Activated CD4-positive, alpha-beta T cell treated with anti-CD3 and anti-CD28 coated beads, Interleukin-2, amount 10 ng/mL, durations not matched to agents 24 days and 14 days (primary cell): Measurements from ENCODE around the gene UEVLD. TPM values are rescaled to one million over a fixed set of nuclear protein-coding genes. Genes with fewer than 3 reads are reported as not detected.
A peak's percentile ranks its signal among the peaks of the same experiment; 100 is the strongest.

Experiments used
- DNase-seq: peaks from one replicate; pipeline ENCODE4 v3.0.0; 2022
- H3K27ac Mint-ChIP-seq: one replicate; pipeline ENCODE4 v1.8.0; 2022; ENCODE audit warnings: mild to moderate bottlenecking, mixed read lengths
- H3K27me3 Mint-ChIP-seq: one replicate; pipeline ENCODE4 v1.8.0; 2022; ENCODE audit warnings: mixed read lengths
- H3K36me3 Mint-ChIP-seq: one replicate; pipeline ENCODE4 v1.8.0; 2022; ENCODE audit warnings: low read depth, mild to moderate bottlenecking, mixed read lengths
- H3K4me1 Mint-ChIP-seq: one replicate; pipeline ENCODE4 v1.8.0; 2021; ENCODE audit warnings: mixed read lengths
- H3K4me3 Mint-ChIP-seq: one replicate; pipeline ENCODE4 v1.8.0; 2022; ENCODE audit warnings: mild to moderate bottlenecking, moderate library complexity, mixed read lengths
- H3K9me3 Mint-ChIP-seq: one replicate; pipeline ENCODE4 v1.8.0; 2021; ENCODE audit warnings: mixed read lengths
- intact Hi-C: fragments of 100-400 bp; cut with micrococcal nuclease; formaldehyde crosslinking; loops from one replicate; pipeline ENCODE4 v1.15.1; 2023
- total RNA-seq: library from RNA; stranded (reverse); gene quantifications from 2 replicates; pipeline ENCODE4 v1.2.3, GENCODE V29; 2022

The UEVLD gene
- total RNA-seq, 1 donor from 2014 or later, result 20.7 TPM

DNA sequence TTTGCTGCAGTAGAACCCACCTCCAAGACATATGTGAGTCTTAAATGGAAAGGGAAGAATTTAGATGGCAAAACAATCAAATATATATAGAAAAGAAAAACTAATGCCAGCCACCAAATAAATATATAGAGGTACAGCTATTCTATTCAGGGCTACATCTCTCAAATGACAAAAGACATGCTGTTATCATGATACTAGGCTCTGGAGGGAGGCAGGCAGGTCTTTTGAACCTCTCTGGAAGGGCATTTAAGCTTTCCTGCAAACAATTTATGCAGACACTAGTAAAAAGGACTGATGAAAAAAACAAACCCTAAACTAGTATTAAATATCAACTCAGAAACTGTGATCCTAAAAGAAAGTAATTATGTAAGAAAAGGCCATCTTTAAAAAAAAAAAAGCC, 24.4 kb downstream of the UEVLD start:
- no peaks in the 10 kb centered on the region for H3K27me3 Mint-ChIP-seq
- intact Hi-C loops, result no loop called here

DNA sequence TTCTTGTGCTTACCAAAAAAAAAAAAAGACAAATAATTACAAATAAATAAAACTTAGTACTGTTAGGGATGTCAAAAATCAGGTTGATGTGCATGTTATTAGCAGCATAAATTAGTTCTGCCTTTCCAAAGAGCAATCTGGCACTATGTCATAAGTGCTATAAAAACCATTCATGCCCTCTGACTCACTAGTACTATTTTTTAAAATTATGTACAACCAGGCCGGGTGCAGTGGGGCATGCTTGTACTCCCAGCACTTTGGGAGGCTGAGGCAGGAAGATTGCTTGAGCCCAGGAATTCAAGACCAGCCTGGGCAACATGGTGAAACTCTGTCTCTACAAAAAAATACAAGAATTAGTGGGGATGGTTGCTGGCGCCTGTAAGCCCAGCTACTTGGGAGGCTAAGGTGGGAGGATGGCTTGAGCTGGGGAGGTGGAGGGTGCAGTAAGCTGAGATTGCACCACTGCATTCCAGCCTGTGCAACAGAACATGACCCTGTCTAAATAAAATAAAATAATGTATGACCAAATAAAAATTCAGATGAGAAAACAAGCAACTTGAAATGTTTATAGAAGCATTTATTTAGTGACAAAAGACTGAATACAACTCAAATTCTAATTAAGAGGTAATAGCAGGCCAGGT, 25.3 kb downstream of the UEVLD start:
- no peak overlapping the region for H3K27ac Mint-ChIP-seq
- peaks cover 14% of the 10 kb centered on the region for H3K36me3 Mint-ChIP-seq
- no peaks in the 10 kb centered on the region for H3K27me3 Mint-ChIP-seq
- no peaks in the 10 kb centered on the region for H3K9me3 Mint-ChIP-seq
- no peaks in the 10 kb centered on the region for H3K4me1 Mint-ChIP-seq
- H3K4me3 Mint-ChIP-seq, result no peak overlapping the region
- intact Hi-C loops, result no loop called here
- DNase-seq, result no peak

More for the DNA sequence above, 24.4 kb downstream of the UEVLD start:
- DNase-seq, result no peak
- no peak overlapping the region for H3K4me3 Mint-ChIP-seq
- no peaks in the 10 kb centered on the region for H3K9me3 Mint-ChIP-seq
- H3K4me1 Mint-ChIP-seq, result no peaks in the 10 kb centered on the region
- H3K36me3 Mint-ChIP-seq, result peaks cover 15% of the 10 kb centered on the region
- no peak overlapping the region for H3K27ac Mint-ChIP-seq

DNA sequence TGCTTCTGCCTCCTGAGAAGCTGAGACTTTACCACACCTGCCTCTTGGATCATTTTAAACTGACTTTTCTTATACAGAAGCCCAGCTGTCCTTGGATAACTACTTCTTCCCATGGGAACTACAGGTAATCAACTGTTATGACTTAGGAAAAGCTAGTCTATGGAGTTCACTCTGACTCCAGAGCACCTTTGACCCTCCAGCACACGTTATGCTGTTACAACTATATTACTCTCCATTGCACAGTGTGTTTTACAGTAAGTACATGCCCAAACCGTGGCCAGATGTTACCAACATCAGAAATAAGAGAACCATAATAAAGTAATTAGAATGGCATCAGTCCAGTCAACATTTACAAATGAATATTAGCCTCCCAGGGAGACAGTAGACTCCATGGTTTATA, 40.5 kb downstream of the UEVLD start:
- intact Hi-C loops, result no loop called here
- Mint-ChIP-seq H3K9me3 (no peaks in the 10 kb centered on the region), H3K27me3 (no peaks in the 10 kb centered on the region), H3K4me1 (no peaks in the 10 kb centered on the region), H3K27ac (no peak overlapping the region), H3K36me3 (peaks cover 30% of the 10 kb centered on the region), H3K4me3 (no peak overlapping the region)
- DNase-seq, result no peak

DNA sequence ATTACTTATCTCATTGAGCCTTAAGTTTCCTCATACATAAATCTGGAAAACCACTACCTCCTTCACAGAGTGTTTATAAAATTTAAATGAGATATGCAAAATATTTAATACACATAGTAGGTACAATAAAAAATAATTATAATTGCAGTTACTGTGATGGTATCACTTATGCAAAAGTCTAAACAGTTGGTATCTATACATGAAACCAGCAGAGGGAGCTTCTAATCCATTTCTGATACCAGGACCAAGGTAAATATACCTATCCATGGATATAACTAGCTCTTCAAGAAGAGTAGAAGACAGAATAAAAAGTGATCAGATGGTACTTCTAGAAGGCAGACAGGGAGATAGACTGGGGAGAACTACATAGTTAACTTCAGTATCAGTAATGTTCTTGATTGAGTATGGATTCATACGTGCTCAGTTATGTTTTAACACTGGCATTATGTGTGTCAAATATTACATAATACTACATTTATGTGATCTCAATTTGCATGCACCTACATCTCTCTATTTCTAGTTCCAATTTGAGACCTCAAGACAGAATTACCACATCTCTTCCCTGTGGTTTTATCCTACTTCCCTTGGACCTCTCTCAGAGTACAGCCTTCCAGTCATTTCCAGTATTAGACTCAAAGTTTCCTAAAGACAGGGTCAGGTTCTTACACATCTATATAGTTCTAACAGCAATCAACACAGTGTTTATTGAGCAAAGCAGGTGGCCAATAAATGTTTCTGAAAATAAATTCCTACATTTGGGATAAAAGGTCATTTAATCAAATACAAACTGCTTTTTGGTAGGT, 48.1 kb downstream of the UEVLD start:
- peaks cover 14% of the 10 kb centered on the region for H3K36me3 Mint-ChIP-seq
- no peaks in the 10 kb centered on the region for H3K9me3 Mint-ChIP-seq
- intact Hi-C loops, result loop anchor here (1.0 kb wide), 3 partner anchors 94 to 191 kb away; partner anchors contain the start of gene SPTY2D1
- no peak overlapping the region for H3K27ac Mint-ChIP-seq
- H3K4me1 Mint-ChIP-seq, result peaks cover 7% of the 10 kb centered on the region
- DNase-seq, result peak; percentile 67
- no peak overlapping the region for H3K4me3 Mint-ChIP-seq
- H3K27me3 Mint-ChIP-seq, result no peaks in the 10 kb centered on the region

DNA sequence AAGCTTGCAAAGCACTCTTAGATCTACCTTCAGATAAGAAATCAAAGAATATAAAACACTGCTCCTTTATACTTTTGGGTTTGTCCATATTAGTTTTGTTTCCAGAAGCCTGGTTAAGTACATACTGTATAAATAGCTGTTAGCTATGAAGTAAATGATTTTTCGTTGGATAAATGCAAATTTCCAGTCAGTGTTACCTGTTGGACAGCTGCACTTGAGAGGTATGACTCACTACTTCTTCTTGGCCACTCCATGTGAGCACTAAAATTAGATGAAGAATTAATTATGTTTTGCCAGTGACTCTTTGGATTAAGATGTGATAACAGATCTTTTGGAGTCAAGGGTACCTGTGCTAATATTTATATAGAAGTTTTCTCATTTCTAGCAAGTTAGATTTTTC, 52.3 kb downstream of the UEVLD start:
- H3K4me1 Mint-ChIP-seq, result peaks cover 6% of the 10 kb centered on the region
- H3K36me3 Mint-ChIP-seq, result peaks cover 16% of the 10 kb centered on the region
- intact Hi-C loops, result no loop called here

DNA sequence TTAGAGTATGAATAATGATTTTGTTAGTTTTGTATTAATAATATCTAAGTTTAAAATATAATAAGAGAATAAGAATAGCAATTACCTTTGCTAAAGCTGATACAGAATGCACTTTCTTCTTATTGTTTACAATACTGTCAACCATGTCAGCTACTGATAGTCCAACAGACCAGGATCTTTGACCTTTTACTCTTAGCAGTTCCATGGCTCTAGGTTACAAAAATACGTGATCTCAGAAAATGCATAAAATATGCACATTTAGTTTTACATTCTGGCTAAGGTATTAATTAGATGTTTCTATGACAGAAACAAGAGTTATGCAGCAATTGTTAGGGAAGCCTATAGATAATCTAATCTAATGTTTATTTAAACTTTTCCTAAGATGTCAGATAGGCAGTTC, 54.3 kb downstream of the UEVLD start:
- H3K4me1 Mint-ChIP-seq, result no peaks in the 10 kb centered on the region
- no peaks in the 10 kb centered on the region for H3K9me3 Mint-ChIP-seq
- peaks cover 16% of the 10 kb centered on the region for H3K36me3 Mint-ChIP-seq
- H3K27ac Mint-ChIP-seq, result no peak overlapping the region
- H3K27me3 Mint-ChIP-seq, result no peaks in the 10 kb centered on the region
- DNase-seq, result no peak
- intact Hi-C loops, result no loop called here
- no peak overlapping the region for H3K4me3 Mint-ChIP-seq

More for the DNA sequence above, 52.3 kb downstream of the UEVLD start:
- Mint-ChIP-seq H3K4me3 (no peak overlapping the region), H3K9me3 (no peaks in the 10 kb centered on the region), H3K27me3 (no peaks in the 10 kb centered on the region), H3K27ac (no peak overlapping the region)
- no peak for DNase-seq

DNA sequence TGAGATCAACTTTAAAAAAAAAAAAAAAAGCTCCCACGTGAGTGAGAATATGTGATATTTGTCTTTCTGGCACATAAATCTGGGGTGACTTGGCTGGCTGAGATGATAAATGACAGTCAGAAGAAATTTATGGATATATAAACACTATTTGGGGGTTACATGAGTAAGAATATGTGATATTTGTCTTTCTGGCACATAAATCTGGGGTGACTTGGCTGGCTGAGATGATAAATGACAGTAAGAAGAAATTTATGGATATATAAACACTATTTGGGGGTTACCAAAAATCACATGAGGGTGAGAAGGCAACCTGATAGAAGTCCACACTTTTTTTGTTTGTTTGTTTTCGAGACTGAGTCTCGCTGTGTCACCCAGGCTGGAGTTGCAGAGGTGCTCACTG, 55.2 kb downstream of the UEVLD start:
- Mint-ChIP-seq H3K9me3 (no peaks in the 10 kb centered on the region), H3K4me3 (no peak overlapping the region), H3K27ac (no peak overlapping the region), H3K36me3 (peaks cover 19% of the 10 kb centered on the region), H3K4me1 (peaks cover 5% of the 10 kb centered on the region), H3K27me3 (no peaks in the 10 kb centered on the region)
- intact Hi-C loops, result no loop called here
- DNase-seq, result no peak

DNA sequence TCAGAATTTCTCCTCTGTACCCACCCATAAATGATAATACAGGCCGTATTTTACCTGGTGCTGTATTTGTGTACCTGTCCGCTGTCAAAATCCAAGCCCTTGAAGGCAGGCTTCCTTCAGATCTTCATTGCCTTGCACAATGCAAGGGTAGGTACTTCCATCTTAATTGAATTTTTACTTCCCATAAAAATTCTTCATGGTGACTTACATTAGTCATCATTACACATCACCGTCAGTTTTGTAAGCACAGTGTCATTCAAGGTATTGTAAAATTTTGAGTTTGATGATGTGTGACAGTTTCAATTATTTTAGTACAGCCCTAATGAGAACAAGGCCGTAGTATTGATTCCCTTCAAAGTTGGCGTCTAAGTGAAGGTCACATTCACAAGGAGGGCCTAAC, 61.0 kb downstream of the UEVLD start:
- H3K27ac Mint-ChIP-seq, result peak overlapping the region; percentile 100
- intact Hi-C loops, result loop anchor here (2.0 to 10.0 kb wide), 4 partner anchors 61 to 423 kb away; partner anchors contain the start of genes SAAL1 and UEVLD

DNA sequence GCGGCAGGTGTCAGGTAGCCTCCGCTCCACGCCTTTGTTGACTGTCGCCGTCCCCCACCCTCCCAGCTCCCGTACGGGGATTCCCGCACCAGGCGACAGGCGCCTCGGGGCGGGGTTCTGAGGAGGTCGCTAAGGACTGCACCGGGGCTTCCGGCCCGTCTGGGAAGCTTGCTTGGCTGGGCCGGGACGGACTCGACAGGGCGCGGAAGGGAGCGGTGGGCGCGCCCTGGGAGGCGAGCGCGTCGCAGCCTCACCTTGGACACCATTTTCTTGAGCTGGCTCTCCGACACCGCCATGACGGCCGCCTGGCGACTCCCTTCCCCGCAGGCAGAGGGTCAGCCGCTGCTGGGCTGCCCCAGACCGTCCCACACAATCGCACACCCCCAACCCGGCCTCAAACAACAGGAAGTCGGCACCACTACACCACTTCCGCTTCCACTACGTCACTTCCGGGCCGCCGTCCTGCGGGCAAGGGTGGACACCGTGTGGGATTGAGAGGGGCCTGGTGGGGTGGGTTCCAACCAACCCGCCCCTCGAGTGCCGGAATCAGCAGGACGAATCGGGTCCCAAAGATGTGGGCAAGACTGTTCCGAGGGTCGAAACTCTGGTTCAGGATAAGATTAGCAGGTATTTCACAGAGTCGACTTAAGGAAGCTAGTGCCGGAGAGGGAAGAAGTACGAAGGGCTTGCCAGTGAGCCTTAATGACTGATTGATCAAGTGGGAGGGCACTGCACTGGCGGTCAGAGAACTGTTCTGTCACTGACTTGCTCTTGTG, 61.8 kb downstream of the UEVLD start, which contains the start of gene TSG101:
TSS of gene TSG101 (minus strand) at position 422 of the 776 bp plus-strand sequence. CDS start at position 296, 126 bp downstream.
- Mint-ChIP-seq H3K9me3 (no peaks in the 10 kb centered on the region), H3K27ac (peak within 1 kb of the TSS; percentile 100), H3K36me3 (peaks cover 26% of the 10 kb centered on the region), H3K4me1 (peaks cover 29% of the 10 kb centered on the region), H3K4me3 (peak within 1 kb of the TSS; percentile 99), H3K27me3 (no peaks in the 10 kb centered on the region)
- intact Hi-C loops, result loop anchor here (1.0 to 10.0 kb wide), 7 partner anchors 62 to 422 kb away; partner anchors contain the start of genes GTF2H1, HPS5, SAAL1 and SPTY2D1
- peak; percentile 98 for DNase-seq

More for the DNA sequence above, 61.0 kb downstream of the UEVLD start:
- peak; percentile 58 for DNase-seq
- H3K27me3 Mint-ChIP-seq, result no peaks in the 10 kb centered on the region
- H3K4me1 Mint-ChIP-seq, result peaks cover 24% of the 10 kb centered on the region
- H3K4me3 Mint-ChIP-seq, result peak overlapping the region; percentile 99
- no peaks in the 10 kb centered on the region for H3K9me3 Mint-ChIP-seq
- peaks cover 20% of the 10 kb centered on the region for H3K36me3 Mint-ChIP-seq

DNA sequence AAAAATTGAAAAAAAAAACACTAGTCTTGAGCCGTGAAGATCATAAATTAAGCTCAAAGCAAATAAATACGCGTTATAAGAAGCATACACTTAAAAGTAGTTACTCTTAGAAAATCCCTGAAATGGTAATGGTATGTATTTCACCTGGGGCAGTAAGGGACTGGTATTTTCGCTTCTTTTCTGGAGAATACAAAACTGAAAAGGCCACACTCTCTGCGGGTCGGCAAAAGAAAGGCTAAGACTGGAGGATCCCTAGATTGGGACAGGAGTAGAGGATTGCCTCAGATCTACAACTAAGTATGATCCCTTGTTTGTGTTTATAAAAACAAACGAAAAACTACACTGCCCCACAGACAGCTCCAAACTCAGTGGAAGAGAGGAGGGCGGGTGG, 62.4 kb downstream of the UEVLD start:
- DNase-seq, result no peak
- Mint-ChIP-seq H3K27me3 (no peaks in the 10 kb centered on the region), H3K4me3 (peak overlapping the region; percentile 99), H3K9me3 (no peaks in the 10 kb centered on the region), H3K36me3 (peaks cover 23% of the 10 kb centered on the region), H3K27ac (peak overlapping the region; percentile 100), H3K4me1 (peaks cover 29% of the 10 kb centered on the region)
- intact Hi-C loops, result loop anchor here (1.0 to 10.0 kb wide), 7 partner anchors 63 to 421 kb away; partner anchors contain the start of genes GTF2H1, HPS5, SAAL1 and SPTY2D1

DNA sequence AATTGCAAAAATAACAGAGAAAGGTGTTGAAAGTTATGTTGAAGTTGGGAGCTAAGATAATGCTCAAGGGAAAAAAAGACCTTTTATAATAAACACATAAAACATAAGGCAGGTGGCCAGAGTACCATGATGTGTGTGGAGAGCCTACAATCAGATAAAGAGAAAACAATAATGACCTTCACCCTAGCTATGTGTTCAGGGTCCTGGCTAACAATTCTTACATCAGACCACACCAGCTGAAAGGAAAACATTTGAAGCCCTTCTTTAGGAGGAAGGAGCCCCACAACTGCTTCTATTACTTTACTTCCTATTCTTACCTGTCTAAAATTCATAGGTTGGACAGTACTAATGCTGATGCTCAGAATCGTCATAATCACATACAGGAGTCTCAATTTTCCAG, 64.3 kb downstream of the UEVLD start:
- Mint-ChIP-seq H3K4me1 (peaks cover 29% of the 10 kb centered on the region), H3K27ac (no peak overlapping the region), H3K27me3 (no peaks in the 10 kb centered on the region), H3K36me3 (peaks cover 24% of the 10 kb centered on the region), H3K4me3 (peak overlapping the region; percentile 15), H3K9me3 (no peaks in the 10 kb centered on the region)
- intact Hi-C loops, result loop anchor here (10.0 kb wide), 1 partner anchor 419 kb away; the partner anchor contains the start of gene SAAL1
- no peak for DNase-seq

DNA sequence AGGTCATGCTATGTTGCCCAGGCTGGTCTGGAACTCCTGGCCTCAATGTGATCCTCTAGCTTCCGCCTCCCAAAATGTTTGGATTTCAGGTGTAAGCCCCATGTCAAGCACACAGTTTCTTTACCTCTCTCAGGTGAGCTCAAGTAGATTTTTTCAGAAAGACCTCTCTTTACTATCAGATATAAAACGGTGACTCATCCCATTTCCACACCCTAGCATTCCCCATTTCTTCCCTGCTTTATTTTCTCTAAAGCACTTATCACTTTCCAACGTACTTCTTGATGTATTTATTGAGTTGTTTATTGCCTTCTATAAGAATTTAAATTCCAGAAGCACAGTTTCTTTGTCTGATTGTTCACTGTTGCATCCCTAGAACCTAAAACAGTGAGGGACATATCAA, 65.5 kb downstream of the UEVLD start:
- DNase-seq, result no peak
- intact Hi-C loops, result loop anchor here (10.0 kb wide), 1 partner anchor 418 kb away; the partner anchor contains the start of gene SAAL1
- peaks cover 24% of the 10 kb centered on the region for H3K4me1 Mint-ChIP-seq
- no peak overlapping the region for H3K27ac Mint-ChIP-seq
- H3K4me3 Mint-ChIP-seq, result no peak overlapping the region
- no peaks in the 10 kb centered on the region for H3K9me3 Mint-ChIP-seq
- H3K27me3 Mint-ChIP-seq, result no peaks in the 10 kb centered on the region
- peaks cover 21% of the 10 kb centered on the region for H3K36me3 Mint-ChIP-seq

DNA sequence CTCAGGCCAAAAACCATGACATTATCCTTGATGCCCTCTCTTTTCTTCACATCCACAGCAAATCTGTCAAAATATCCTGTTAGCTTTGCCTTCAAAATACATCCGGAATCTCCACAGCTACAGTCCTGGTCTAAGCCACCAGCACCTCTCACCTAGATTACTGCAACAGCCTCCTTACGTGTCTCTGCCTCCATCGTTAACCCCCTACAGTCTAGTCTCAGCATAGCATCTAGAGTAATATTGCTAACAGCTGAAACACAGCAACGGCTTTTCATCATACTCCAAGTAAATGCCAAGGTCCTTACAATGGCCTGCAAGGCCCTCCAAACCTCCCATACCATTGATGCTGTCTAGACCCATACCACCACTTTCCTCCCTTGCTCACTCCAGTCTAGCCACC, 66.1 kb downstream of the UEVLD start:
- Mint-ChIP-seq H3K36me3 (peaks cover 21% of the 10 kb centered on the region), H3K9me3 (no peaks in the 10 kb centered on the region), H3K27me3 (no peaks in the 10 kb centered on the region), H3K27ac (no peak overlapping the region), H3K4me1 (peaks cover 19% of the 10 kb centered on the region), H3K4me3 (no peak overlapping the region)
- intact Hi-C loops, result loop anchor here (10.0 kb wide), 1 partner anchor 418 kb away; the partner anchor contains the start of gene SAAL1
- no peak for DNase-seq
